MM.1S (cell line): ENCODE results near the gene CFAP68.

ENCODE experiments used
- CTCF ChIP-seq: fragments of 300-600 bp; sonication (generic); IDR thresholded peaks from 2 replicates; pipeline ENCODE4 v1.5.1; 2016; ENCODE audit warnings: antibody characterized with exemption, low read length, mixed read lengths
- EZH2 ChIP-seq: fragments of 300-600 bp; sonication (generic); optimal IDR thresholded peaks from 2 replicates; pipeline ENCODE3; 2017; ENCODE audit warnings: low read depth, mild to moderate bottlenecking, antibody characterized with exemption, low read length, mixed read lengths

GRCh38 chr11:111911563-111912401 is 32.4 kb downstream of the CFAP68 start, which contains the start of gene CRYAB:
- TF ChIP-seq CTCF: no peak
- no peak for TF ChIP-seq EZH2
